Tibial nerve (tissue), 4 donors: ENCODE data around the gene EZH2.

Experiments used
- EP300 ChIP-seq, 2 donors: sonication (generic); formaldehyde crosslinking; IDR thresholded peaks; one replicate each; pipeline ENCODE4 v1.6.1; 2017; ENCODE audit warnings: antibody characterized with exemption in 2 of 2, mild to moderate bottlenecking in 1 of 2
- TF ChIP-seq, protein P1 (sequence below), 5 experiments: fragments of 200-600 bp in 3 of 5; fragments of 450-650 bp in 2 of 5; sonication (generic) in 3 of 5; IDR thresholded peaks; one replicate each; pipeline ENCODE4 v1.5.1; 2016 to 2019; ENCODE audit warnings: antibody characterized with exemption in 5 of 5, mild to moderate bottlenecking in 3 of 5, moderate library complexity in 2 of 5

DNA sequence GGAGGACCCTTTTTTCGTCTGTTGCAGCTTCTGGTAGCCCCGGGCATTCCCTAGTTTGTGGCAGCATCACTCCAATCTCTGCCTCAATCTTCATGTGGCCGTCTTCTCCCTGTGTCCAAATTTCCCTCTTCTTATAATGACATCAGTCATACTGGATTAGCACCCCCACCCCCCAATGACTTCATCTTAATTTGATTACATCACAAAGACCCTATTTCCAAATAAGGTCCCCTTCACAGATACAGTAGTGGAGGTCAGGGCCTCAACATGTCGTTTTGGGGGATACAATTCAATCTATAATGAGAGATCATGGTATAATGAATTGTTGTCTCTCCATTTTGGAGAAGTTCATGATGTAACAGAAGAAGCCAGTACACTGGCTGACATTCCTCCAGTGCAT, 28.1 kb upstream of the EZH2 start:
- no peak for TF ChIP-seq EP300 (IDR thresholded peaks at IDR 0.05)
- TF ChIP-seq, protein P1, sequence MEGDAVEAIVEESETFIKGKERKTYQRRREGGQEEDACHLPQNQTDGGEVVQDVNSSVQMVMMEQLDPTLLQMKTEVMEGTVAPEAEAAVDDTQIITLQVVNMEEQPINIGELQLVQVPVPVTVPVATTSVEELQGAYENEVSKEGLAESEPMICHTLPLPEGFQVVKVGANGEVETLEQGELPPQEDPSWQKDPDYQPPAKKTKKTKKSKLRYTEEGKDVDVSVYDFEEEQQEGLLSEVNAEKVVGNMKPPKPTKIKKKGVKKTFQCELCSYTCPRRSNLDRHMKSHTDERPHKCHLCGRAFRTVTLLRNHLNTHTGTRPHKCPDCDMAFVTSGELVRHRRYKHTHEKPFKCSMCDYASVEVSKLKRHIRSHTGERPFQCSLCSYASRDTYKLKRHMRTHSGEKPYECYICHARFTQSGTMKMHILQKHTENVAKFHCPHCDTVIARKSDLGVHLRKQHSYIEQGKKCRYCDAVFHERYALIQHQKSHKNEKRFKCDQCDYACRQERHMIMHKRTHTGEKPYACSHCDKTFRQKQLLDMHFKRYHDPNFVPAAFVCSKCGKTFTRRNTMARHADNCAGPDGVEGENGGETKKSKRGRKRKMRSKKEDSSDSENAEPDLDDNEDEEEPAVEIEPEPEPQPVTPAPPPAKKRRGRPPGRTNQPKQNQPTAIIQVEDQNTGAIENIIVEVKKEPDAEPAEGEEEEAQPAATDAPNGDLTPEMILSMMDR (IDR thresholded peaks at IDR 0.05), result no peak
